Rectal smooth muscle tissue (tissue), 1 donor: ENCODE data around the gene CNOT9.

Experiments used
- H3K27ac ChIP-seq: one replicate; pipeline ENCODE4 v1.7.0; 2013; ENCODE audit warnings: low read depth, low read length, inconsistent platforms
- H3K27me3 ChIP-seq: one replicate; pipeline ENCODE4 v1.7.0; 2013; ENCODE audit warnings: low read length; ENCODE audit not compliant: control insufficient read depth, insufficient read depth
- H3K36me3 ChIP-seq: one replicate; pipeline ENCODE4 v1.7.0; 2013; ENCODE audit warnings: low read length; ENCODE audit not compliant: control insufficient read depth, insufficient read depth
- H3K4me1 ChIP-seq: one replicate; pipeline ENCODE4 v1.7.0; 2013; ENCODE audit warnings: low read length; ENCODE audit not compliant: control insufficient read depth, insufficient read depth
- H3K4me3 ChIP-seq: one replicate; pipeline ENCODE4 v1.7.0; 2013; ENCODE audit warnings: low read length
- H3K9ac ChIP-seq: one replicate; pipeline ENCODE4 v1.7.0; 2013; ENCODE audit warnings: low read length

CNOT9 gene

GRCh38 chr2:218635719-218636118 lies 67.1 kb downstream of the CNOT9 start:
- no peak overlapping the region for H3K9ac ChIP-seq
- no peak overlapping the region for H3K4me3 ChIP-seq
- peaks cover 28% of the 10 kb centered on the region for H3K36me3 ChIP-seq

GRCh38 chr2:218638372-218638771 lies 69.7 kb downstream of the CNOT9 start:
- H3K9ac ChIP-seq: no peak overlapping the region
- no peaks in the 10 kb centered on the region for H3K4me1 ChIP-seq
- H3K4me3 ChIP-seq: no peak overlapping the region
- H3K27me3 ChIP-seq: no peaks in the 10 kb centered on the region
- H3K36me3 ChIP-seq: peaks cover 36% of the 10 kb centered on the region
- H3K27ac ChIP-seq: no peak overlapping the region

More at GRCh38 chr2:218635719-218636118, 67.1 kb downstream of the CNOT9 start:
- Histone ChIP-seq H3K4me1 (no peaks in the 10 kb centered on the region), H3K27me3 (no peaks in the 10 kb centered on the region), H3K27ac (no peak overlapping the region)

- H3K36me3 ChIP-seq: peaks cover 51% of the 10 kb centered on the region
- no peak overlapping the region for H3K9ac ChIP-seq
- H3K4me1 ChIP-seq: no peaks in the 10 kb centered on the region
- no peak overlapping the region for H3K27ac ChIP-seq
- H3K27me3 ChIP-seq: no peaks in the 10 kb centered on the region
- no peak overlapping the region for H3K4me3 ChIP-seq
Observed at GRCh38 chr2:218642121-218642656, 73.5 kb downstream of the CNOT9 start.

- Histone ChIP-seq H3K27ac (no peak overlapping the region), H3K27me3 (no peaks in the 10 kb centered on the region), H3K4me1 (no peaks in the 10 kb centered on the region), H3K9ac (no peak overlapping the region), H3K4me3 (no peak overlapping the region), H3K36me3 (peaks cover 53% of the 10 kb centered on the region)
Observed at GRCh38 chr2:218642786-218643185, 74.1 kb downstream of the CNOT9 start.

- Histone ChIP-seq H3K4me1 (no peaks in the 10 kb centered on the region), H3K27ac (no peak overlapping the region), H3K9ac (no peak overlapping the region), H3K27me3 (no peaks in the 10 kb centered on the region), H3K4me3 (no peak overlapping the region), H3K36me3 (peaks cover 50% of the 10 kb centered on the region)
Observed at GRCh38 chr2:218643751-218644310, 75.2 kb downstream of the CNOT9 start.

- Histone ChIP-seq H3K9ac (no peak overlapping the region), H3K27ac (no peak overlapping the region), H3K36me3 (peaks cover 51% of the 10 kb centered on the region)
Observed at GRCh38 chr2:218644721-218645120, 76.1 kb downstream of the CNOT9 start.

GRCh38 chr2:218645126-218645525 lies 76.5 kb downstream of the CNOT9 start:
- Histone ChIP-seq H3K9ac (no peak overlapping the region), H3K27me3 (no peaks in the 10 kb centered on the region), H3K4me1 (no peaks in the 10 kb centered on the region), H3K4me3 (no peak overlapping the region), H3K27ac (no peak overlapping the region), H3K36me3 (peaks cover 54% of the 10 kb centered on the region)

More at GRCh38 chr2:218644721-218645120, 76.1 kb downstream of the CNOT9 start:
- Histone ChIP-seq H3K27me3 (no peaks in the 10 kb centered on the region), H3K4me1 (no peaks in the 10 kb centered on the region), H3K4me3 (no peak overlapping the region)
